HG03432 (cell line): ENCODE data around the gene CHST8.

Experiments
- ATAC-seq: cut with Tn5 transposase; IDR thresholded peaks from one replicate; pipeline ENCODE4 v1.9.1; 2021; ENCODE audit warnings: mild to moderate bottlenecking, moderate library complexity; ENCODE audit not compliant: unreplicated experiment

Gene CHST8

GRCh38 chr19:33706631-33707030, 84.9 kb downstream of the CHST8 start:
- no peak for ATAC-seq

GRCh38 chr19:33712268-33712667, 90.5 kb downstream of the CHST8 start:
- no peak for ATAC-seq

GRCh38 chr19:33713194-33713593, 91.4 kb downstream of the CHST8 start:
- no peak for ATAC-seq

- no peak for ATAC-seq
Measured at GRCh38 chr19:33714149-33714548, 92.4 kb downstream of the CHST8 start.

- ATAC-seq: no peak
Measured at GRCh38 chr19:33715462-33715861, 93.7 kb downstream of the CHST8 start.

- ATAC-seq: no peak
Measured at GRCh38 chr19:33717878-33718277, 96.1 kb downstream of the CHST8 start.

- no peak for ATAC-seq
Measured at GRCh38 chr19:33718651-33719254, 97.0 kb downstream of the CHST8 start.

GRCh38 chr19:33719366-33720154, 97.8 kb downstream of the CHST8 start:
- ATAC-seq: no peak

GRCh38 chr19:33720155-33720493, 98.4 kb downstream of the CHST8 start:
- ATAC-seq: no peak

GRCh38 chr19:33720691-33721682, 99.2 kb downstream of the CHST8 start:
- no peak for ATAC-seq

- no peak for ATAC-seq
Measured at GRCh38 chr19:33721735-33722297, 100.1 kb downstream of the CHST8 start.

GRCh38 chr19:33722456-33723239, 100.9 kb downstream of the CHST8 start:
- ATAC-seq: no peak

GRCh38 chr19:33723512-33723911, 101.8 kb downstream of the CHST8 start:
- ATAC-seq: no peak

GRCh38 chr19:33724021-33724720, 102.4 kb downstream of the CHST8 start:
- no peak for ATAC-seq

- no peak for ATAC-seq
Measured at GRCh38 chr19:33724721-33725060, 102.9 kb downstream of the CHST8 start.

GRCh38 chr19:33725567-33725966, 103.8 kb downstream of the CHST8 start:
- ATAC-seq: no peak

GRCh38 chr19:33726756-33727155, 105.0 kb downstream of the CHST8 start:
- ATAC-seq: no peak

GRCh38 chr19:33727331-33727998, 105.7 kb downstream of the CHST8 start:
- ATAC-seq: no peak

- no peak for ATAC-seq
Measured at GRCh38 chr19:33728141-33728540, 106.4 kb downstream of the CHST8 start.
